ENCODE results near the gene GARIN5B. TPM values are rescaled to one million over a fixed set of nuclear protein-coding genes. Genes with fewer than 3 reads are reported as not detected.

Gene GARIN5B
- total and polyA plus RNA-seq, 2 of the 8 experiments (the other 6 are each of a cell fraction or from before 2014, with no cell fraction given): 0.03 TPM; not detected in 1

DNA sequence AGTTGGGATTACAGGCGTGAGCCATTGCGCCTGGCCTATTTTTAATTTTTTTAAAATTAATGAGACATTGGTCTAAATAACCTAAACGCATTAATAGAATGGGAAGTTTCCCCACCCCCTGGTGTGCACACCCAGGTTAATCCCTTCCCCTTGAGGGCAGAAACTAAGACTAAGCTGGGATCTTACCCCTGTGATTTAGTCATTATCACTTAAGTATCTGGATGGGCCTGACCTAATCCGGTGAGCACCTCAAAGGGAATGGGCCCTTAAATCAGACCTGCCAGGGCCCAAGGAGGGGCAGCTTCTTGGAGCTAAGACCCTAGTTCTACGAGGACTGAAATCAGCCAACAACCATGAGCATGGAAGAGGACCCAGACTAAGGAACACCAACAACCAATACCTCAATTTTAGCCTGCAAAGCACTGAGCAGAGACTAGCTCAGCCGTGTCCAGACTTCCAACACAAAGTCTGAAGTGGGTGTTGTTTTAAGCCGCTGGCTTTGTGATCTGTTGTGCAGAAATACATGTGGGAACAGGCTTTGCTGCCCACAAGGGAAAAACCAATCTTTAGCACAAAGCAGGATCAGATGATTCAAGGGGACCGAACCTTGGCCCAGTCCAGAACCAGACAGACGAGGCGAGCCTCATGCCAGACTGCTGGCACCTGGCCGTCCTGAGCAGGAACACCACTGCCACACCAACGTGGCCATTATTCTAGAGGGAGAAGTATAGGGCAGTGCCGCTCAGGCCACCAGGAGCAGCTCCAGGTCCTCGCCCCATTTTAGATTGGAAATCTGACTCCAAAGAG, 37.4 kb upstream of the GARIN5B start (continued):
- TF ChIP-seq, protein P1, sequence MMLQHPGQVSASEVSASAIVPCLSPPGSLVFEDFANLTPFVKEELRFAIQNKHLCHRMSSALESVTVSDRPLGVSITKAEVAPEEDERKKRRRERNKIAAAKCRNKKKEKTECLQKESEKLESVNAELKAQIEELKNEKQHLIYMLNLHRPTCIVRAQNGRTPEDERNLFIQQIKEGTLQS (IDR thresholded peaks at IDR 0.05; ENCODE audit: insufficient read depth, low read depth, low read length): no peak
- TF ChIP-seq GABPA (IDR thresholded peaks at IDR 0.05; ENCODE audit: borderline replicate concordance, insufficient read depth, low read length): no peak
- no peak for TF ChIP-seq EZH2 (IDR thresholded peaks at IDR 0.05; ENCODE audit: low read depth, low read length, severe bottlenecking)
- no peak for TF ChIP-seq ASH2L (IDR thresholded peaks at IDR 0.05; ENCODE audit: low read length)
- TF ChIP-seq EP300 (IDR thresholded peaks at IDR 0.05; ENCODE audit: borderline replicate concordance in 1 of 2, low read depth in 2 of 2, low read length in 2 of 2): no peak
- TF ChIP-seq, protein P2, sequence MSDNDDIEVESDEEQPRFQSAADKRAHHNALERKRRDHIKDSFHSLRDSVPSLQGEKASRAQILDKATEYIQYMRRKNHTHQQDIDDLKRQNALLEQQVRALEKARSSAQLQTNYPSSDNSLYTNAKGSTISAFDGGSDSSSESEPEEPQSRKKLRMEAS (IDR thresholded peaks at IDR 0.05): no peak

Measured in H1 (cell line).